ENCODE results near the gene EML6.

Gene EML6

DNA sequence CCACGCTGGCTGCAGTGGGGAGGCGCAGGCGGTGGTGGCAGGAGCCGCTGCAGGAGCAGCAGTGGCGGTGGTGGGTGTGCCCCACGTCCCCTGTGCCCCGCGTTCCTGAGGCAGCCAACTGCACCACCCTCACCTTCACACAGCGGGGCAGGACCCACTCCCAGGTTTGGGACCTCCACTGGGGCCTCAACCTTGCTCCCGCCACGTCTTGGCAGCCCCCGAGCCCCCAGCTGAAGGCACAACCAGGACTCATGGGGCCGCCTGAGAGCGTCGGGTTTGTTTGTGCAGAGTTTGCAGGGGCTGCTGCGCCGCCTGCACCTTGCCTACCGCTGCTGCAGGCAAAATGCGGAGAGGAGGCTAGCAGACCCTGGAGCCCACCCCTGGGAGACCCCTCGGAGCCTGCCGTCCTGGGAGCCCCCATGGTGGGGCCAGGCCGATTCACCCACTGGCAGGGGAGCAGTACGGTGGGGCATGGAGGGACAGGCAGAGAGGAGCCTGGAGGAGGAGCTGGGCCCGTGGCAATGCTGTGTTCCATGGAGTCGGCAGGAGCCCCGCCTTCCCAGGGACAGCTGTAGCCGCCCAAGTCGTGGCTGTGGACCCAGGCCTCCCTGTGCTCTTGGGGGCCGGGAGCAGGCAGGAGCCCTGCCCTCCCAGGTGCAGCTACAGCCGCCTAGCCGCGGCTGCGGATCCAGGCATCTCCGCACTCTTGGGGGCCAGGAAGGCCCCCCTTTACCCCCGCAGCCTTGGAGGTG, 14.7 kb upstream of the EML6 start:
- peak; percentile 85 for DNase-seq

DNA sequence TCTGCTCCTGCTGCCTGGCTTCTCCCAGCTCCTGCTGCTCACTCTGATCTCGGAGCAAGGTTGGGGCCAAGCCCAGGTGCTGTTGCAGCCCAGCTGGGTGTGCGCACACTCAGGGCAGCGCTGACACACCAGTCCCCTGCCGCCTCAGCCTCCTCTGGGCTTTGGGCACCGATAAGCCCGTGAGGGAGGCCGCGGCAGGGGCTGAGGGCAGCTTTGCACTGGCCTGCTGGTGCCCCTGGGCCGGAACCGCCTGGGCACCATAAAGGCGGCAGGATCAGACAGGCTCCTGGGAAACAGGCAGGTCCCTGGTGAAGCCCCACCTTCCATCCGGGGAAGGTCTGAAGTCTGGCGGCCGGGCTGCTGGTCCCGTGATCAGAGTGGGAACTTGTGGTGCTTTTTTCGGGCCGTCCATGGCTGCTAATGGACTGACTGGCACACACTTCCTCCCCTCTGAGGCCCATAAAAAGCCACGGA, 14.1 kb upstream of the EML6 start:
- DNase-seq: peak; percentile 82

DNA sequence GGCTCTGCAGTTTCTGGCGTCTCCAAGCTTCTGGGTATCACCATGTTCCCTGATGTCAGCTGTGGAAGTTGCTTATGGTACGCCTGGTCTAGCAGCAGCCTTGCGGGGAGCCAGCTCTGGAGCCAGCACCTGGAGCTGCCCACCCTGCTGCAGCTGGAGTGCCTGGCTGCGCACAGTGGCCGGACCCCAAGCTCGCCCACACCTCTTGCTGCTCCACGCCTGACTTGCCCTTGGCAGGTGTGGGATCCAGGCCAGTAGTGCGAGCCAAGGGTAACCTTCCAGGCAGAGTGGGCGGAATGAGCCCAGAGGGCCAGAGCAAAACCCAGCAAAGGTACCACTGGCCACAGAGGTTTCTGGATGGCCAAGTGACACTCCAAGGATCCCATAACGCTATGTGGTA, 13.2 kb upstream of the EML6 start:
- no peak for DNase-seq

DNA sequence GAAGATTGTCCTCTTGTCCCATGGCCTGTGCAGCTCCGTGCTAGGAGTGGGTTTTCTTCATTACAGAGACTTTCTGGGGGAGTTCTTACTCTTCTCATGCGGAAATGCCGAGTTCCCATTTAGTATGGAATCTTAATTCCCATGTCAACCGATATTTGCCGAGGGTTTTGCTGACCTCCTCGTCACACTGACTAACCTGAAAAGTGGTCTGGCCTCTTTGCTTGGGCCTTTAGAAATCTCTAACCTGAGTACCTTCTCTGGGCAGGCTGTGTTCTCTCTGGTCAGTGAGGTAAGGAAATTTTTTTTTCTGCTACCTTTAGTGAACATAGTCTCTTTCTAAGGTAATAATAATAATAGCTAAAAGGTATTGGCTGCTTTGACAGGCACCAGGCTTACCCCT, 10.9 kb upstream of the EML6 start:
- DNase-seq: no peak

DNA sequence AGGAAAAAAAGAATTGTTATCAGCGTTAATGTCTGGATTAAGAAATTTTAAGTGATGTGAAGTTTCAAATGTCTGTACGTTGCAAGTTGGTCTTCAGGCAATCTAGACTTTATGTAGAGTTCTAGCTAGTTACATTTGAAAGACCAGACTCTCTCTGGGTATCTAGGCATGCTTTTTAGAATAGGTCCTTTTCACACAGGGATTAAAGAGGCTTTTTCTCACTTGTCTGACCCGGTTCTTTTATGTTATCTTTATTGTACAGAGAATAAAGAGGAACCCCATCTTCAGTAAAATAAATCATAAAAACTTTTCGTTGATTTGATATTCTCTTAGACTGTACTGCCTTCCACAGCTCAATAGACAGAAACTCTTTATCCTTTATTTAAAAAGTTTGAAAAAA, 8.5 kb upstream of the EML6 start:
- no peak for DNase-seq

DNA sequence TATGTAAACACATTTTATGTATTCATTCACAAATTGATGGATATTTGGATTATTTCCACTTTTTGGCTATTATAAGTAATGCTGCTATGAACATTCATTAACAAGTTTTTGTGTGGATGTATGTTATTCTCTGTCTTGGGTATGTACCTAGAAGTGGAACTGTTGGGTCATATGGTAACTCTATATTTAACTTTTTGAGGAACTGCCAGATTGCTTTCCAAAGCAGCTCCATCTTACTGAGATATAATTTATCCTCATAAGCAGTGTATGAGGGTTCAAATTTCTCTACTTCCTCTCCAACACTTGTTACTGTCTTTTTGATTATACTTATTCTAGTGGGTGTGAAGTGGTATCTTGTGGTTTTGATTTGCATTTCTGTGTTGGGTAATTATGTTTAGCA, 7.1 kb upstream of the EML6 start:
- DNase-seq: no peak

DNA sequence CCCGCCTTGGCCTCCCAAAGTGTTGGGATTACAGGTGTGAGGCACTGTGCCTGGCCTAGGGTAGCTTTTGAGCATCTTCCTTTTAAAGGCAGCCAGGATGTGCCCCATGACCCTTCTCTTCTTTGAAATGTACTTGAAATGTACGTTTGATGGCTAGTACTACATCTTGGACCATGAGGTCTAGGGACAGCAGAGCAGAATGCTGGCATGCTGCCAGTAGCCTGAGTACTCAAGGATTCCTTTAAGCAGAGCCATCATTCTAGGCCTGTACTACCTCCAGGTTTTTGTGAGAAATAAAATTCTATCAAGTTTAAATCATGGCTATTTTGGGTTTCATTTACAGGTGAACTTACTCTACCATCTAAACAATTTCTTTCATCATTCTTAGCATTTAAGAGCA, 2.9 kb upstream of the EML6 start:
- peak; percentile 9 for DNase-seq

DNA sequence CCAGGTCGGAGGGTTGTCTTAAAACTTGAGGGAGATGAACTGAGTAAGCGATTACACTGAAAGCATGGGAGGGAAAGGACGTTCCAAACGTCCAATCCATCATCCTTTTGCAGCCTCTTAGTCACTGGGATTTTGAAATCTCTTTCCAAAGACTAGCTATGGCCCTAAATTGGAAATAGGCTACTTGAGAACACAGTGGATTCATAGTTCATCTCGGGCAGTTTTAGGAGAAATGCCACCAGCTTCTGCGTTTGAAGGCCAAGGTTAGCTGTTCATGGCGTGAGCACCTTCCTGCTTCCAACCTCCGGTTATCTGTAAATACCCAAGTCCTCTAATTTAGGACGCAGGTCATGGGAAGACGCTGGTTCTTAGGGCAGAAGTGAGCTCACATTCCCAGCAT, 821 bp upstream of the EML6 start:
- peak; percentile 51 for DNase-seq

DNA sequence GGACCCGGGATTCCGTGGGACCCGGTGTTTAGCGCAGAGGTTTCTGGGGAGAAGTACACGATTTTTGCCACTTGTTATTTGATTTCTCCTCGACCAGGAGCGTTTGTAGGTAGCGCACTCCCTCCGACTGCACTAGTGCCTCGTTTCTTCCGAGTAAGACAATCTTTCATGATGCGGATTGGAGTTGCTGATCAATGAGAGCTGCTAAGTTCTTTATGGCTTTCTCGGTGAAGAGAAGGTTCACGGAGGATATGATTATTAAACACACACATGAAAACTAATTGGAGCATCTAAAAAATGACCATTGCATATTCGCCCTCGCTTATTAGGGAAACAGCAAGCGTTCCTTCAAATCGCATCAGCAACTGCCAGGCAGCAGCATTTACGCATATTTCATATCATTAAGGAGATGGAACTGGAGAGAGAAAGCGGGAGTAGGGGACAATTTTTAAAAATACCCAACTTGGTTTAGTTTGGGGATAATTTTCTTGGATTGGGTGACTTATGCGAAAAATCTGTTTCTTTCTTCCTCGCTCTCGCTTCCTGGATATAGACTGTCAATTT, 616 bp downstream of the EML6 start:
- peak; percentile 72 for DNase-seq

DNA sequence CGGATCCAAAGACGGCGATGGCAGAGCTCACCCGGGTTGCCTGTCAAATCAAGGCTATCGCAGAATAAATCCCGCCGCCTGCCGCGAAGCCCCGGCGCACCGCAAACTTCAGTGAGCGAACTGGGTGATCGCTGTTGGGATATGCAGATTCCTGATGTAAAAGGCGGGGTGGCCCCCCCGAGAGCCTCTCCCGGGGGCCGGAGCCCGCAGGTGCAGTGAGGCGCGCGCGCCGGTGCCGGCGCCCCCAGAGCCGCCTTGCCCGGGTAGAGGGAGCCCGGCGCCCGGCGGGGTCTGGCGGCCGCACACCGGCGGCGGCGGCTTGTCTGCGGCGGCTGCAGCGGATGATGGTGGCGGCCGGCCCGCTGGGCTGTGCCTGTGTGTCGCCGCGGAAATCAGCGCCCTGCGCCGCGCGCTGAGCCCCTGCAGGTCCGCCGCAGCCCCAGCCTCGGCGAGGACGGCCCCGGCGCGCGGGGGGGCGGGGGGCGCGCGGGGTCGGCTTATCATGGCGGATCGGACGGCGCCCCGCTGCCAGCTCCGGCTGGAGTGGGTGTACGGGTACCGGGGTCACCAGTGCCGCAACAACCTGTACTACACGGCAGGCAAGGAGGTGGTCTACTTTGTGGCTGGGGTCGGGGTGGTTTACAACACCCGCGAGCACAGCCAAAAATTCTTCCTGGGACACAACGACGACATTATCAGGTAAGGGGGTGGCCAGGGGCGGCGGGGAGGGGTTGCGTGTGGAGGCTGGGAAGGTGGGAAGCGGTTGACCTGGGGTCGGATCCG, 1.3 kb downstream of the EML6 start:
- DNase-seq: peak; percentile 71

DNA sequence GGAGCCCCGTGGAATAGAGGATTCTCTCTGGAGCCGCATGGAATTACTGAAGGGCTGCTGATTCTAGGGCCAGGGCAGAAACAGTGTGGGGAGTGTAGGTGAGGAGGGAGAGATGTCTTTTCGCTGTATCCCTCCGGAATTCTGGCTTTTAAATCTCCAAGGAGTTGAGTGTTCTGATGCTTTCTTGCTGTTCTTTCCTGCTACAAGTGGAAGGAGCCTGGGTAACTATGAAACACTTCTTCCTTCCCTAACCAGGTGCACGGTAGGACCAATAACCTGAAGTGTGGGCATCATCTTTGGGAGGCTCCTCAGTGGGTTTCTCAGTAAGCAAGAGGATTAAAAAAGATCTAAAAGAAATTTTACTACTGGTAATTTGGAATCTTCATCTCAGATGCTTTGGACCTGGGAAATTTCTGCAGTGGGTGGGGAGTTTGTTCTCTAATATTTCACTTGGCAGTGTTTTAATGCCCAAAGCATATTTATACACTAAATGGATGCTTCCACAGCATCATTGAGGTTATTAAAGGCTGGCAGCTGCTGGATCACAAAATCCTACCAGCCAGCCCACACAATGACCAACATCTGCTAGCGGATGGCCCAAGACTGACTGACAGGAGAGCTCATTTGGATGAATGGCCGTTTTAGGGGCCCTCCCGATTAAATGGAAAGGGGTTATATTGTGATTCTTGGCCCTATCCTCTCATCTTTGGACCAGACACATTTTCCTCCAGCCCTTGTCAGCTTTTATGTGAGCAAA, 2.1 kb downstream of the EML6 start:
- peak; percentile 25 for DNase-seq

DNA sequence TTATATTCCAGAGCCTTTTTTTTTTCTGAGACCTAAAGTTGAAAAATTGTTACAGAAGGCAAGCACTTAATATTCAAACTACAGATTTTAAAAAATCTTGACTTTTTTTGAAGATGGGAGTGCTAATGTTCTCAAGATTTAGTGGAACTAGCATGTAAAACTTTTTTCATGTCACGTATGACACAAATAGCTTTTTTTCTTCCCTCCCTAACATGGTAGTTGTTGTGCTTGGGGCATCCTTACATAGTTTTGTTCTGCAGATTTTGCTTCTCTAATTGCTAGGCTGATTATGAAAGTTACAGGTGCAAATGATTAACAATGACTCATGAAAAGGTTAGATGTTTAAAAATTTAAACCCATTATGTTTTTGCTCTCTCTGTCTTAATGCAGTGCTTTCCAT, 3.0 kb downstream of the EML6 start:
- no peak for DNase-seq

DNA sequence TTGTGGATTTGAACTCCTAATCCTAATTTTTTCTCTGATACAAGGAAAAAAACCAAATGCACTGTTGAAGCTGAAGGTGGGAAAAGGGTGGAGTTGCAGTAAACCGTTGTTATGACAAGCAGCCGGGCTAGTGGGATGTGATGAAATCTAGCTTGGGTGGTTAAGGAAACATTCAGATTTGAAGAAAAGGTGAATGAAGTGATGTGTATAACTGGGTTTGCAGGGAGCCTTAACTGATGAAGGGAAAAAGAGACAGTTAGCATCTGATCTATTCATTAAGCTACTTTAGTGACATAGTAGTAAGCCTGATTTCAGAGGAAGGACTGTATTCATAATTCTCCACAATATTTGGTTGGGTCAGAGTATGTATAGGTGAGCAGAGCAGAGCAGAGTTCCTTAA, 3.5 kb downstream of the EML6 start:
- DNase-seq: no peak

DNA sequence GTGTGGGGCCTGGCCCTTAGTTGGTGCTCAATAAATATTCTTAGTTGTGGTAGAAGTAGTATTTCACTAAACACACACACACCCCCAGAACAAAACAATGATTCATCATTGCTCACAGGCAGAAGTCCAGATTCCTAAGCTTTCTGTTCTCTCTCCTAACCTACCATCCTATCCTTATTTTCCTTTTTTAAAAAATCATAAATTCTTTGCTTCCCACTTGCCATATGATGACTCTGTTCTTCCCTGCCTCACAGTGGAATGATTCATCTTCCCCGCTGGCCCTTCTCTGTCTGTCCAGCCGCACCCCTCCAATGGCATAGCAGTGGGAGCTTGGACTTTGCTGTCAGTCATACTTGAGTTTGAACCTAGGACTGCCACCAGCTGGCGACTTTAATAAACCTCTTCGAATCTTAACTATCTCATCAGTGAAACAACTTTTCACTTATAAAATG, 5.2 kb downstream of the EML6 start:
- no peak for DNase-seq

DNA sequence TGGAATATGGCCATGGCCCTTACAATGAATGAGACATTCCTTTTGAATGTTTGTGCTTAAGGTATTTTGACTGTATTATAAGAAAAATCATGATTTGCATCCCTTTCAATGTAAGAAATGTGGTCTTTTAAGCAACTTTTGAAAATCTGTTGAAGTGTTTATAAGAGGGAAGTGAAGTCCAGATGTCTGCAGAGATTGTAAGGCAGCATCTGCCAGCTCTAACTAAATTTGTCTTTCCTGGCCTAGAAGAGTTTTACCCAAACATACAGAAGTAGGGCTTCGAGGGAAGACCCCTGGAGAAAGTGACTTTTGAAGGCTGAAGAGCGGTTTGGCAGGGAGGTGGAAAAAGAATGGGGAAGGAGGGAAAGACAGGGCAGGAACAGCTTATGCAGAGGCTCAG, 12.2 kb downstream of the EML6 start:
- DNase-seq: no peak

DNA sequence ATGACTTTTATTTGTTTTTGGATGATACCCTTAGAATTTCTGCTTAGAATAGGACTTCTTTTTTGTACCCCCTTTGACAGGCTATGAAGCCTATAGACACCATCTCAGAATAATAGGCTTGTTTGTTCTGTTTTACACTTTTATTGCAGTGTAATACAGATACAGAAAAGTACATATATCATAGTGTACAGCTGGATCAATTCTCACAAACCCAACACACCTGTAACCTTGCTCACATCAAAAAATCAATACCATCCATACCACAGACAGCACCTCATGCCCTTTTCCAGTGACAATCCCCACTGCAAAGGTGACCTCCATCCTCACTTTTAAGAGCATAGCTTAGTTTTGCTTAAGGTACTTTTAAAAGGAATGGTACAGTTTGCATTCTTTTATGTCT, 14.8 kb downstream of the EML6 start:
- no peak for DNase-seq

DNA sequence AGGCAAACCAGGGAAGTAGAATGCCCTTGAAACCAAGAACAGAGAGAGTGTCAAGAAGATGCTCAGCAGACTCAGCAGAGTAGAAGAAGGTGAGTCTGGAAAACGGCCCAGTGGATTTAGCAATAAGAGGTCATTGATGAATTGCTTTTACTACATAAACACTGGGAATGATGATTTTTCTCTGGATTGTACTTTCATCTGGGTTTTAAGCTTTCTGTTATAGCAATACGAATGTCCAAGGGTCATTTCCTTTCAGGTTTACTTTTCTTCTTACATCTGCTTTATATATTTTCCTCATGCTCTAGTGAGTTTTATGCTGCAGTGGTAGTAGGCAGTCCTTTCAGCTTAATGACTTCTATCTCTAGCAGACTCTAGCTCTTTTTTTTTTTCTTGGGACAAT, 16.9 kb downstream of the EML6 start:
- no peak for DNase-seq

DNA sequence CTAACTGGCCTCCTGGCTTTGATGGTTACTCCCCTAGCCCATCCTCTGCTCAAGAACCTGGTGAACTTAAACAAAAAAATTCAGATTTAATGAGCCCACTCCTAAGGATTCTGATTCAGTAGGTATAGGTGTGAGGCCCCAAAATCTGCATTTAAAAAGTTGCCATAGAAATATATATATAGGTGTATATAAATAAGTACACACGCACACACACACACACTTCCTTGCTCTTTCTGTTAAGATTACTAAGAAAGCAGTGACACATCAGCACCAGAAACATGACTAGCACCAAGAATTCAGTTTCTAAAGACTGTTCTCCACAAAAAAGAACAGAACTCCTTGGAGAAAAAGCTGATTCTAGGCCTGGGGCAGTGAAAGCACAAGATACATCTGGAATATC, 17.8 kb downstream of the EML6 start:
- DNase-seq: no peak

DNA sequence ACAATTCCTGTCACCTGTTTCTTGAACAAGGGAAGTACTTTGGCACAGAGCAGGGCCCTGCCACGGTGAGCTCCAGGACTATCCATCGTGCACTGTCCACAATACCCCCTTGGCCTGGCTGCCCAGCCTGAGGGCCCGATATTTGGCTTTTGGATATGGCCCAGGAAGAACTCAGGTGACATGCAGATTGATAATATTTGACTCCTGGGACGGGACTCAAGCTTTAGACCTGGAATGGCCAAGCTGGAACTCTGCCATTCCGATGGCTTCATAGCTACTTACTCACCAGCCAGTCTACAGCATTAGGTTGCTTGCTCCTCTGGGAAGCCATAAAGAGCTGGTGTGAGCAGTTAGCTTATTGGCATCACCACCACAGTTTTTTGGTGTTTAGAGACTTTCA, 26.6 kb downstream of the EML6 start:
- no peak for DNase-seq

DNA sequence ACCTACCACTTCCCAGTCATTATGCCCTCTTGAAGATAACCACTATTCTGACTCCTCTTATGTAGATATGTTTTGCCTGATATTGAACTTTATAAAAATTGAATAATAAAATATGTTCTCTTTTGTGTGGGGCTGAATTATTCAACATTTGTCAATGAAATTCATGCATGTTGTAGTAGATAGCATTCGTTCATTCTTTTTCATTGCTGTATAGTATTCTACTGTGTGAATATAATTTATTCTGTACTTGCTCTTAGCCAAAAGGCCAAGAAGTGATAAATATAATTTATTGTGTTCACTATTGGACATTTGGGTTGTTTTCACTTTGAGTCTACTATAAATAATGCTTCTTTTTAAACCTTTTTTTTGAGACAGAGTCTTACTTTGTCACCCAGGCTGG, 29.0 kb downstream of the EML6 start:
- no peak for DNase-seq

DNA sequence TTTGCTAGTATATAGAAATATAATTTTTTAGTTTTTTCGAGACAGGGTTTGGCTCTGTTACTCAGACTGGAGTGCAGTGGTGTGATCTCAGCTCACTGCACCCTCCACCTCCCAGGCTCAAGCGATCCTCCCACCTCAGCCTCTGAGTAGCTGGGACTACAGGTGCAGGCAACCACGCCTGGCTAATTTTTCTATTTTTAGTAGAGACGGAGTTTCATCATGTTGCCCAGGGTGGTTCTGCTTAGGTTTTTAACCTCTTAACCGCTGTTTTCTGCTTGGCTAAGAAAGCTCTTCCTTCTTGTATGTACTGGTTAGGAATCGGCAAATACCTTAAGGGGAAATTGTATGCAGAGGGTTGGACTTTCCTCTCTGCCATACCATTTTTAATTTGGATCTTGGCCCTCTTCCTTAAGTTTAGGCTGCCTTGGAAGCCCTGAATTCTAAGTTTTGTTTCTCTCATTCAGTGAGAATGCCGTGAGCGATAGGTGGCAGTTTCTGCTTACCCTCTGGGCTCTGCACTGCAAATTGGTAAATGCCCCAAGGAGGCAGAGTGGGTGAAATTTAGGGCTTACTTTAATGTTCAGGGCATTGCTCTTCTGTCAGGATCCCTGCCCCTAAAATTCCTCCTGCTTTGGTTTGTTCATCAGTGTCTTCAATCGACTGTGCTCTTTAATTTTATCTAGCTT, 32.3 kb downstream of the EML6 start:
- DNase-seq: no peak

DNA sequence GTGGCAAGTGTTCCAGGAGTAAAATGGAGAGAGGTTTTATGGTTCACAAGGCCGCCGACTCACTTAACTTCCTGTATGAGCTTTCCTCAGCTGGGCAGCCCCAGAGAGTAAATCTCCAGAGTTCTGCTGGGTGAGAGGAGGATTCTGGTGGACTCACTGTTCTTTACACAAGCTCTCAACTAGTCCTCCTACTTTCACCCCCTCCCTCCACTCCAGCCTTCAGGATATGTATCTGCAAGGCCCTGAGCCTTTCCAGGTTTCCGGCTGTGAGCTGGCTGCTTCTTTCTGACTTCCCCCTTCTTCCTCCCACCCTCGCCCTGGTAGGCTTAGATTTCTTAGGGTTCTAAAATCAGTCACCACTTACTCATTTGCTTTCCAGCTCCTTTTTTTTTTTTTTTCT, 34.0 kb downstream of the EML6 start:
- DNase-seq: no peak

DNA sequence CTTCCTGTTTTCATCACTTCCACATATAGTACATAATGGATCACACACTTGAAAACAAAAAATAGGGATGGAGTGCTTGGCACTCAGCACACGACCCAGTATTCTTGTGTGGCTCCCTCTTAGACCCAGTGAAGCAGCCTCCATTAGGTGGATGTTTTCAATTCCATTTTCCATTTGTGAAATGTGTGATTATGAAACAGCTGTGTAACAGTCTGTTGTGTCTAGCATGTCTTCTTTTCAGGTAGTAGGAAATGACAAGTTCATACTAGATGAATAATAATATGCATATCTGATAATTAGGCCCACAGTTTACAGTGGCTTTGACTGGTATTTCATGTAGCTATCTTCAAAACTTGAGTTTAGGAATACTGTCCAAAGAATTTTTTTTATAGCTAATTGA, 35.5 kb downstream of the EML6 start:
- no peak for DNase-seq
